ENCODE measurements around the gene PRSS56. TPM values are rescaled to one million over a fixed set of nuclear protein-coding genes. Genes with fewer than 3 reads are reported as not detected.

PRSS56 gene
- polyA plus RNA-seq, 1 donor (not counting 4 experiments of a cell fraction or from before 2014, with no cell fraction given), result not detected

- no peak overlapping the region for H3K4me3 ChIP-seq (ENCODE audit: control insufficient read depth in 2 of 3, extremely low read depth in 1 of 3, insufficient read depth in 2 of 3, low read depth in 1 of 3, low read length in 3 of 3)
- no peaks in the 10 kb centered on the region for H3K79me2 ChIP-seq (ENCODE audit: control insufficient read depth, insufficient read depth, low read length)
- no peaks in the 10 kb centered on the region for H3K9me3 ChIP-seq (ENCODE audit: control insufficient read depth, low read depth, low read length)
- dilution Hi-C loops (cut with MboI; ENCODE audit: extremely low pct_ligation_motif_present, low sequenced_read_pairs), result no loop called here
- H3K4me1 ChIP-seq (ENCODE audit: control insufficient read depth, extremely low read depth, insufficient read depth, low read length), result peaks cover 3% of the 10 kb centered on the region
- H3K27ac ChIP-seq (ENCODE audit: control insufficient read depth, insufficient read depth, low read length), result no peak overlapping the region
- no peak for TF ChIP-seq EZH2 (IDR thresholded peaks at IDR 0.05; ENCODE audit: low read length)
- TF ChIP-seq CTCF (optimal IDR thresholded peaks at IDR 0.05 in 1 of 3, IDR thresholded peaks at IDR 0.05 in 1 of 3, conservative IDR thresholded peaks at IDR 0.05 in 1 of 3; ENCODE audit: extremely low read depth in 1 of 3, insufficient read depth in 2 of 3, low read length in 3 of 3), result no peak
- H2AFZ ChIP-seq (ENCODE audit: control insufficient read depth, low read length), result no peak overlapping the region
- H3K9ac ChIP-seq (ENCODE audit: control insufficient read depth, extremely low read depth, insufficient read depth, low read length), result no peak overlapping the region
- peaks cover 8% of the 10 kb centered on the region for H4K20me1 ChIP-seq (ENCODE audit: control insufficient read depth, extremely low read depth, insufficient read depth, low read length)
- no peaks in the 10 kb centered on the region for H3K9me1 ChIP-seq (ENCODE audit: control insufficient read depth, extremely low read depth, insufficient read depth, low read length)
- H3K36me3 ChIP-seq (ENCODE audit: control insufficient read depth in 2 of 2, extremely low read depth in 1 of 2, insufficient read depth in 2 of 2, low read length in 2 of 2), result peaks cover 0 to 6% of the 10 kb centered on the region in 2 experiments
- DNase-seq (ENCODE audit: low read depth, low spot score), result no peak
- no peak for FAIRE-seq
- no peaks in the 10 kb centered on the region for H3K27me3 ChIP-seq (ENCODE audit: control insufficient read depth, extremely low read depth, insufficient read depth, low read length)
- no peak overlapping the region for H3K4me2 ChIP-seq (ENCODE audit: control insufficient read depth, extremely low read depth, insufficient read depth, low read depth, low read length)
These were observed 20.4 kb downstream of the PRSS56 start for GRCh38 chr2:232540441-232541041.

DNA sequence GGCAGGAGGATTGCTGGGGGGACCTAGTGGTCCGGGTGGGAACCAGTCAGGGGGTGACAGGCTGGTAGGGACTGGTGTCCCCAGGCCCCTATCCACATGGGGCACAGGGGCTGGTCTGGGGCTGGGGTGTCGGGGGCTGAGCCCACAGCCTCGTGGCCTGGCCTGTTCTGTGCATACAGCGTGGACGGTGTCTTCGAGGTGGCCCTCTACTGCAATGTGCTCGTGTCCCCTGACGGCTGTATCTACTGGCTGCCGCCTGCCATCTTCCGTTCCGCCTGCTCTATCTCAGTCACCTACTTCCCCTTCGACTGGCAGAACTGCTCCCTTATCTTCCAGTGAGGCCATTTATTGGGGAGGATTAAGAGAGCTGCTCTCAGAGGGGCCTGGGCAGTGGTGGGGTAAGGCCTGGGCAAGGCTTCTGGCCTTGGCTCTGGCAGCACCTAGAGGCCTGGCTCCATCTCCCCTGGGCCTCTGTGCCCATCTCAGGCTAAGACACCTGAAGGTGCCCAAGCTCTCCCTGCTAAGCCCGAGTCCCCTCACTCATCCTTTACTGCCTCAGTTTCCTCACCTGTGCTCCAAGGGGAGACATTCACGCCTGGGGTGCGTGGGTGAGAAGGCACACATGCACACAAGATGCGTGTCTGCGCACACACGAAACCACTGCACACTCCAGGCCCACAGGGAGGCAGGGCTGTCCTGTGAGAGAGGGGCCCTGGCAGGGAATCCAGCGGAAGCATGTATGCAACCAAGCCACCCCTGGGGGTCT is 21.2 kb downstream of the PRSS56 start:
- H3K9ac ChIP-seq (ENCODE audit: control insufficient read depth, extremely low read depth, insufficient read depth, low read length), result no peak overlapping the region

More for the DNA sequence above, 21.2 kb downstream of the PRSS56 start:
- Histone ChIP-seq H3K4me1 (ENCODE audit: control insufficient read depth, extremely low read depth, insufficient read depth, low read length) (peaks cover 3% of the 10 kb centered on the region), H3K27ac (ENCODE audit: control insufficient read depth, insufficient read depth, low read length) (no peak overlapping the region), H3K27me3 (ENCODE audit: control insufficient read depth, extremely low read depth, insufficient read depth, low read length) (no peaks in the 10 kb centered on the region), H3K4me3 (ENCODE audit: control insufficient read depth in 2 of 3, extremely low read depth in 1 of 3, insufficient read depth in 2 of 3, low read depth in 1 of 3, low read length in 3 of 3) (no peak overlapping the region), H3K9me1 (ENCODE audit: control insufficient read depth, extremely low read depth, insufficient read depth, low read length) (no peaks in the 10 kb centered on the region), H4K20me1 (ENCODE audit: control insufficient read depth, extremely low read depth, insufficient read depth, low read length) (peaks cover 8% of the 10 kb centered on the region), H2AFZ (ENCODE audit: control insufficient read depth, low read length) (no peak overlapping the region), H3K9me3 (ENCODE audit: control insufficient read depth, low read depth, low read length) (no peaks in the 10 kb centered on the region), H3K79me2 (ENCODE audit: control insufficient read depth, insufficient read depth, low read length) (no peaks in the 10 kb centered on the region), H3K4me2 (ENCODE audit: control insufficient read depth, extremely low read depth, insufficient read depth, low read depth, low read length) (no peak overlapping the region), H3K36me3 (ENCODE audit: control insufficient read depth in 2 of 2, extremely low read depth in 1 of 2, insufficient read depth in 2 of 2, low read length in 2 of 2) (peaks cover 0 to 8% of the 10 kb centered on the region in 2 experiments)
- no peak for TF ChIP-seq EZH2 (IDR thresholded peaks at IDR 0.05; ENCODE audit: low read length)
- no peak for TF ChIP-seq CTCF (optimal IDR thresholded peaks at IDR 0.05 in 1 of 3, IDR thresholded peaks at IDR 0.05 in 1 of 3, conservative IDR thresholded peaks at IDR 0.05 in 1 of 3; ENCODE audit: extremely low read depth in 1 of 3, insufficient read depth in 2 of 3, low read length in 3 of 3)
- dilution Hi-C loops (cut with MboI; ENCODE audit: extremely low pct_ligation_motif_present, low sequenced_read_pairs), result no loop called here
- FAIRE-seq, result no peak
- no peak for DNase-seq (ENCODE audit: low read depth, low spot score)
